Esophagus squamous epithelium (tissue), 5 donors: ENCODE measurements around the gene MORC3. TPM values are rescaled to one million over a fixed set of nuclear protein-coding genes. Genes with fewer than 3 reads are reported as not detected.

Source experiments
- DNase-seq: peaks from one replicate; lab custom pipeline; 2025; lab: John Stamatoyannopoulos, UW
- H3K27ac ChIP-seq, 4 donors: fragments of 200-600 bp; sonication (generic); one replicate each; pipeline ENCODE4 v1.5.1; 2016 to 2019; ENCODE audit warnings: mild to moderate bottlenecking in 1 of 4
- H3K27me3 ChIP-seq, 4 donors: fragments of 200-600 bp; sonication (generic); 1 replicate in 3 of 4; 2 replicates in 1 of 4; pipeline versions ENCODE4 v1.5.1 to v1.6.0; 2017 to 2021; ENCODE audit warnings: antibody characterized with exemption in 1 of 4
- H3K36me3 ChIP-seq, 3 donors: fragments of 200-600 bp; sonication (generic); one replicate each; pipeline ENCODE4 v1.5.1; 2016 to 2019
- H3K4me1 ChIP-seq, 3 donors: fragments of 200-600 bp; sonication (generic); one replicate each; pipeline ENCODE4 v1.5.1; 2017 to 2019
- H3K4me3 ChIP-seq, 4 donors: fragments of 200-600 bp; sonication (generic); 1 replicate in 3 of 4; 2 replicates in 1 of 4; pipeline ENCODE4 v1.5.1; 2016 to 2019; ENCODE audit warnings: mild to moderate bottlenecking in 2 of 4, moderate library complexity in 1 of 4
- H3K9me3 ChIP-seq, 3 donors: fragments of 200-600 bp; sonication (generic); one replicate each; pipeline ENCODE4 v1.5.1; 2016 to 2019
- CTCF ChIP-seq, 6 experiments: fragments of 450-650 bp in 4 of 6; fragments of 200-600 bp in 2 of 6; sonication (generic) in 2 of 6; IDR thresholded peaks; one replicate each; pipeline ENCODE4 v1.5.1; 2016 to 2019; ENCODE audit warnings: antibody characterized with exemption in 6 of 6, mild to moderate bottlenecking in 4 of 6, moderate library complexity in 4 of 6
- POLR2A ChIP-seq, 4 donors: fragments of 450-650 bp; IDR thresholded peaks; one replicate each; pipeline ENCODE4 v1.6.1; 2017; ENCODE audit warnings: antibody characterized with exemption in 4 of 4, mild to moderate bottlenecking in 4 of 4, moderate library complexity in 3 of 4
- WGBS, 2 donors: methylation state at CpG; one replicate each; pipeline ENCODE4 v1.1.5; 2018; 5-methylcytosine and 5-hydroxymethylcytosine counted together
- intact Hi-C: fragments of 100-400 bp; cut with DNase I; formaldehyde crosslinking; loops from one replicate; pipeline ENCODE4 v1.15.0; 2022
- total RNA-seq, 4 donors: library from RNA; depleted of rRNA; stranded (reverse); fragments of >200 nt; gene quantifications; one replicate each; pipeline ENCODE4 v1.1.0, GENCODE V29; 2016
- donor health status: DM: yes; HTN: yes; CAD: no.

Gene MORC3
- total RNA-seq, 4 donors from 2014 or later = 31.9 to 50.5 (median 43.1) TPM

- no peak overlapping the region for H3K4me3 ChIP-seq
- H3K36me3 ChIP-seq = peaks cover 0 to 80% (median 3%) of the 10 kb centered on the region in 3 donors
- H3K27ac ChIP-seq = no peak overlapping the region
- H3K27me3 ChIP-seq = no peaks in the 10 kb centered on the region
- intact Hi-C loops = no loop called here
- WGBS, 2 donors = 55 to 73% methylated on average over 8 of the region's 8 CpGs
- TF ChIP-seq CTCF (IDR thresholded peaks at IDR 0.05) = no peak
- no peak for TF ChIP-seq POLR2A (IDR thresholded peaks at IDR 0.05)
- no peaks in the 10 kb centered on the region for H3K9me3 ChIP-seq
- H3K4me1 ChIP-seq = no peaks in the 10 kb centered on the region
- DNase-seq = no peak
Observed at GRCh38 chr21:36288651-36289243, 31.2 kb upstream of the MORC3 start.

GRCh38 chr21:36291509-36291908 is 28.5 kb upstream of the MORC3 start:
- Histone ChIP-seq H3K27ac (no peak overlapping the region), H3K9me3 (no peaks in the 10 kb centered on the region), H3K4me1 (no peaks in the 10 kb centered on the region), H3K36me3 (peaks cover 0 to 80% (median 4%) of the 10 kb centered on the region in 3 donors), H3K4me3 (no peak overlapping the region), H3K27me3 (no peaks in the 10 kb centered on the region)
- intact Hi-C loops = no loop called here
- WGBS, 2 donors = 70 to 91% methylated on average over 8 of the region's 8 CpGs
- no peak for DNase-seq
- no peak for TF ChIP-seq CTCF (IDR thresholded peaks at IDR 0.05)
- TF ChIP-seq POLR2A (IDR thresholded peaks at IDR 0.05) = no peak

GRCh38 chr21:36297406-36297937 is 22.5 kb upstream of the MORC3 start:
- no peak for TF ChIP-seq POLR2A (IDR thresholded peaks at IDR 0.05)
- TF ChIP-seq CTCF (IDR thresholded peaks at IDR 0.05) = no peak
- Histone ChIP-seq H3K4me3 (peak overlapping the region in 3 of 4 donors; percentile 34 to 50 (median 42)), H3K27ac (peak overlapping the region; percentile 83 to 95 (median 89)), H3K27me3 (no peaks in the 10 kb centered on the region), H3K9me3 (no peaks in the 10 kb centered on the region), H3K36me3 (peaks cover 0 to 28% (median 4%) of the 10 kb centered on the region in 3 donors), H3K4me1 (peaks cover 0 to 44% (median 10%) of the 10 kb centered on the region in 3 donors)
- intact Hi-C loops = no loop called here
- no peak for DNase-seq
- 82 to 87% methylated on average over 4 of the region's 4 CpGs for WGBS, 2 donors

GRCh38 chr21:36297938-36298572 is 21.9 kb upstream of the MORC3 start:
- H3K4me1 ChIP-seq = peaks cover 0 to 50% (median 13%) of the 10 kb centered on the region in 3 donors
- intact Hi-C loops = no loop called here
- H3K27me3 ChIP-seq = no peaks in the 10 kb centered on the region
- 4 to 26% methylated on average over 9 to 10 of the region's 10 CpGs for WGBS, 2 donors
- peak overlapping the region; percentile 19 to 50 (median 38) for H3K4me3 ChIP-seq
- TF ChIP-seq CTCF (IDR thresholded peaks at IDR 0.05) (no peak), POLR2A (IDR thresholded peaks at IDR 0.05) (peak in 2 of 4 donors; percentile 65 to 67)
- H3K27ac ChIP-seq = peak overlapping the region; percentile 83 to 95 (median 89)
- DNase-seq = peak; percentile 36
- H3K36me3 ChIP-seq = peaks cover 0 to 22% (median 4%) of the 10 kb centered on the region in 3 donors
- H3K9me3 ChIP-seq = no peaks in the 10 kb centered on the region
